Suppressor macrophage (primary cell): ENCODE results near the gene COA8.
A peak's percentile ranks its signal among the peaks of the same experiment; 100 is the strongest.

Experiments used
- DNase-seq, 4 experiments: peaks; one replicate each; pipeline ENCODE4 v3.0.0-alpha.2; 2020 to 2022

Gene COA8

GRCh38 chr14:103537175-103537990 lies 25.4 kb upstream of the COA8 start:
- DNase-seq, result no peak

GRCh38 chr14:103538291-103539055 lies 24.3 kb upstream of the COA8 start:
- DNase-seq, result no peak

- DNase-seq, result no peak
Measured at GRCh38 chr14:103539056-103539825, 23.5 kb upstream of the COA8 start.

GRCh38 chr14:103540821-103541708 lies 21.7 kb upstream of the COA8 start:
- DNase-seq, result no peak

GRCh38 chr14:103541709-103542604 lies 20.8 kb upstream of the COA8 start:
- no peak for DNase-seq

GRCh38 chr14:103542605-103543088 lies 20.1 kb upstream of the COA8 start:
- DNase-seq, result no peak

- no peak for DNase-seq
Measured at GRCh38 chr14:103543140-103543539, 19.6 kb upstream of the COA8 start.

GRCh38 chr14:103543721-103544387 lies 18.9 kb upstream of the COA8 start:
- DNase-seq, result no peak

GRCh38 chr14:103544388-103545218 lies 18.2 kb upstream of the COA8 start:
- DNase-seq, result no peak

GRCh38 chr14:103545219-103545914 lies 17.4 kb upstream of the COA8 start:
- DNase-seq, result no peak

GRCh38 chr14:103545915-103546651 lies 16.7 kb upstream of the COA8 start:
- no peak for DNase-seq

- DNase-seq, result peak; percentile 52 to 75 (median 64)
Measured at GRCh38 chr14:103546652-103547454, 15.9 kb upstream of the COA8 start.

GRCh38 chr14:103547455-103547940 lies 15.3 kb upstream of the COA8 start:
- no peak for DNase-seq

- DNase-seq, result no peak
Measured at GRCh38 chr14:103547941-103548462, 14.8 kb upstream of the COA8 start.

GRCh38 chr14:103548463-103549351 lies 14.1 kb upstream of the COA8 start:
- DNase-seq, result no peak
